Lung (tissue), 12 donors: Measurements from ENCODE around the gene PANX2. TPM values are rescaled to one million over a fixed set of nuclear protein-coding genes. Genes with fewer than 3 reads are reported as not detected.

Experiments used
- ATAC-seq: fragments of 200-7000 bp; cut with Tn5 transposase; one replicate; pipeline ENCODE4 v1.9.1; 2020; ENCODE audit warnings: moderate number of reproducible peaks; ENCODE audit not compliant: insufficient read depth, low FRiP score
- DNase-seq, 3 donors: peaks; one replicate each; pipeline ENCODE4 v3.0.0-alpha.2; 2013 to 2017
- H3K27ac ChIP-seq, 2 donors: one replicate each; pipeline ENCODE4 v1.5.1; 2013; ENCODE audit warnings: mild to moderate bottlenecking in 2 of 2, moderate library complexity in 2 of 2, control low read depth in 1 of 2, inconsistent platforms in 1 of 2, low read depth in 1 of 2, low read length in 1 of 2
- H3K27me3 ChIP-seq, 3 donors: one replicate each; pipeline ENCODE4 v1.5.1; 2013; ENCODE audit warnings: low read length in 2 of 3; ENCODE audit not compliant: control insufficient read depth in 3 of 3, insufficient read depth in 3 of 3
- H3K36me3 ChIP-seq, 4 donors: one replicate each; pipeline ENCODE4 v1.5.1; 2013; ENCODE audit warnings: low read length in 4 of 4, mild to moderate bottlenecking in 1 of 4, moderate library complexity in 1 of 4; ENCODE audit not compliant: control insufficient read depth in 4 of 4, insufficient read depth in 4 of 4
- H3K4me1 ChIP-seq, 5 donors: one replicate each; pipeline ENCODE4 v1.5.1; 2013; ENCODE audit warnings: low read length in 5 of 5, mild to moderate bottlenecking in 2 of 5, moderate library complexity in 1 of 5; ENCODE audit not compliant: control insufficient read depth in 5 of 5, insufficient read depth in 5 of 5
- H3K4me3 ChIP-seq: one replicate; pipeline ENCODE4 v1.5.1; 2013; ENCODE audit warnings: mild to moderate bottlenecking, control low read depth, moderate library complexity
- H3K9ac ChIP-seq, 2 donors: one replicate each; pipeline ENCODE4 v1.5.1; 2013; ENCODE audit warnings: low read length in 2 of 2, control low read depth in 1 of 2; ENCODE audit not compliant: insufficient read depth in 1 of 2
- H3K9me3 ChIP-seq, 4 donors: one replicate each; pipeline ENCODE4 v1.5.1; 2013; ENCODE audit warnings: low read length in 3 of 4, mild to moderate bottlenecking in 1 of 4, moderate library complexity in 1 of 4; ENCODE audit not compliant: control insufficient read depth in 4 of 4, insufficient read depth in 3 of 4
- CTCF ChIP-seq: IDR thresholded peaks from 2 replicates; pipeline ENCODE4 v1.5.1; 2012; ENCODE audit warnings: mild to moderate bottlenecking; ENCODE audit errors: control extremely low read depth, extremely low read depth
- WGBS, 2 donors: extraction: QIAGEN DNeasy Blood & Tissue Kit; methylation state at CpG; one replicate each; pipeline ENCODE4 v1.1.7; 2013; 5-methylcytosine and 5-hydroxymethylcytosine counted together
- polyA plus RNA-seq, 2 donors: library from polyadenylated mRNA; stranded (reverse); fragments of 200-250 nt; gene quantifications; one replicate each; pipeline ENCODE4 v1.2.1, GENCODE V29; 2013
- total RNA-seq, 2 donors: library from RNA; depleted of rRNA in 1 of 2; stranded (reverse); fragments of >200 nt in 1 of 2; gene quantifications; one replicate each; pipeline ENCODE4 v1.2.1, GENCODE V29; 2014 to 2021
- donor health status: control.
- donor health status: control.
- donor health status: Bipolar disorder and iron deficiency.
- donor health status: healthy.
- donor health status: DM: yes; HTN: yes; CAD: no.

PANX2 gene
- total and polyA plus RNA-seq, 4 donors: 1.00 to 3.9 (median 2.6) TPM

GRCh38 chr22:50220603-50221409 is 50.3 kb downstream of the PANX2 start:
- ATAC-seq: no peak
- Histone ChIP-seq H3K4me3 (no peak overlapping the region), H3K9me3 (no peaks in the 10 kb centered on the region), H3K27ac (no peak overlapping the region), H3K36me3 (peaks cover 15 to 88% (median 36%) of the 10 kb centered on the region in 4 donors), H3K9ac (no peak overlapping the region), H3K4me1 (peaks cover 0 to 3% (median 0%) of the 10 kb centered on the region in 5 donors), H3K27me3 (no peaks in the 10 kb centered on the region)
- WGBS, 2 donors: 96 to 97% methylated on average over 45 of the region's 45 CpGs
- DNase-seq: no peak
- no peak for TF ChIP-seq CTCF

- no peak for DNase-seq
- Histone ChIP-seq H3K9me3 (no peaks in the 10 kb centered on the region), H3K9ac (no peak overlapping the region), H3K4me1 (peaks cover 0 to 3% (median 0%) of the 10 kb centered on the region in 5 donors), H3K27ac (no peak overlapping the region), H3K4me3 (no peak overlapping the region), H3K27me3 (no peaks in the 10 kb centered on the region), H3K36me3 (peaks cover 15 to 88% (median 35%) of the 10 kb centered on the region in 4 donors)
- TF ChIP-seq CTCF: no peak
- no peak for ATAC-seq
- WGBS, 2 donors: 94 to 95% methylated on average over 17 to 19 of the region's 19 CpGs
Observed at GRCh38 chr22:50221410-50222300, 51.1 kb downstream of the PANX2 start.

- Histone ChIP-seq H3K36me3 (peaks cover 11 to 88% (median 34%) of the 10 kb centered on the region in 4 donors), H3K4me1 (peaks cover 0 to 3% (median 0%) of the 10 kb centered on the region in 5 donors), H3K9me3 (no peaks in the 10 kb centered on the region), H3K9ac (no peak overlapping the region), H3K4me3 (no peak overlapping the region), H3K27ac (no peak overlapping the region), H3K27me3 (no peaks in the 10 kb centered on the region)
- no peak for TF ChIP-seq CTCF
- DNase-seq (no peak), ATAC-seq (no peak)
- WGBS, 2 donors: 92 to 93% methylated on average over 8 of the region's 8 CpGs
Observed at GRCh38 chr22:50222508-50222907, 52.0 kb downstream of the PANX2 start.
